SJCRH30 (cell line): ENCODE data around the gene PDZD7. TPM values are rescaled to one million over a fixed set of nuclear protein-coding genes. Genes with fewer than 3 reads are reported as not detected.

Experiments used
- DNase-seq, 2 experiments: peaks; one replicate each; pipeline ENCODE4 v3.0.0-alpha.2; 2015 to 2020
- H3K27ac ChIP-seq: fragments of 250-450 bp; sonication (Bioruptor Pico); 2 replicates; pipeline ENCODE4 v1.5.1; 2020; ENCODE audit warnings: mild to moderate bottlenecking, moderate library complexity
- H3K27me3 ChIP-seq: fragments of 250-450 bp; sonication (Bioruptor Pico); 2 replicates; pipeline ENCODE4 v1.5.1; 2020; ENCODE audit warnings: mild to moderate bottlenecking, moderate library complexity
- H3K36me3 ChIP-seq: fragments of 250-450 bp; sonication (Bioruptor Pico); 2 replicates; pipeline ENCODE4 v1.5.1; 2020; ENCODE audit warnings: mild to moderate bottlenecking, moderate library complexity
- H3K4me1 ChIP-seq: fragments of 250-450 bp; sonication (Bioruptor Pico); 2 replicates; pipeline ENCODE4 v1.5.1; 2020; ENCODE audit warnings: mild to moderate bottlenecking, moderate library complexity
- H3K4me3 ChIP-seq: fragments of 250-450 bp; sonication (Bioruptor Pico); 2 replicates; pipeline ENCODE4 v1.5.1; 2020; ENCODE audit warnings: mild to moderate bottlenecking, moderate library complexity
- H3K9me3 ChIP-seq: fragments of 250-450 bp; sonication (Bioruptor Pico); replicated peaks from 2 replicates; pipeline ENCODE4 v1.5.1; 2020; ENCODE audit warnings: mild to moderate bottlenecking, moderate library complexity
- total RNA-seq: library from RNA; depleted of rRNA; stranded (reverse); fragments of >200 nt; shearing (Covaris generic); gene quantifications from 2 replicates; pipeline ENCODE4 v1.2.3, GENCODE V29; 2014; rRNA removed

The PDZD7 gene
- total RNA-seq, result 0.25 and 0.89 TPM in 2 replicates

DNA sequence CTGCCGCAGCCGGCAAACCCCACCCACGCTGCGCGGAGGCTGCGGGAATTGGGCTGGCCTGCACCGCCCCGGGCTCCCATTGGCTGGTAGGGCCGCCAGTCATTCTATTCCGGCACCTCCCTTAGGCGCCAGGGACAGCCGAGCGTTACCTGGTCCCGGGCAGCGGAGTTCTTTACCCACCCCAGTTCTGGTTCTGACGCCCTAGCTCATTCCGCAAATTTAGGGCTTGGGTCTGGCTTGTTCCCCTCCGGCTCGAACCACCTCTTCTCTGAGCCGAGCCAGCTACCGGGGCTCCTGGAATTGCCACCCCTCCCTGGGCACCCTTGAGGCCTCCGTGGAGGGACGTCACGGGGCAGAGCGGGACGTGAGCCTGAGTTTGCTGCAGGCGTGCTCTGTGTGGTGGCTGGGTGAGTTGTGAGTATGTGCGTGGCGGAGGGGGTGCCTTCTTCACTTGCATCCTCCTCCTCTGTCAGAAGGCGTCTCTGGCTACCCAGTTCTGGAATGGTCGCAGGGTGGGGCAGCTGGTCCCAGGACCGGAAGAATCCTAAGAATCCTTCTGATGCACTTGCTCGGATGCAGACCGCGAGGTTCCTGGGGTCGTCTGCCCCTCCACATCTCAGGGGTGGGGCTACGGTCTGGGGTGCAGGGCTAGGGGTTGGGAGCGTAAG, at the start of gene PDZD7, which contains the start of gene SFXN3:
TSS of gene PDZD7 (minus strand) at position 2 of the 668 bp plus-strand sequence. CDS start 910 bp downstream, outside the sequence.
TSS of gene SFXN3 (plus strand) at position 107 of the 668 bp plus-strand sequence. CDS start 3,461 bp downstream, outside the sequence.
- H3K4me1 ChIP-seq, result peaks cover 50% of the 10 kb centered on the region
- no peaks in the 10 kb centered on the region for H3K36me3 ChIP-seq
- peak within 1 kb of the TSS; percentile 53 for H3K4me3 ChIP-seq
- no peaks in the 10 kb centered on the region for H3K27me3 ChIP-seq
- peak within 1 kb of the TSS; percentile 31 for H3K27ac ChIP-seq
- peak; percentile 77 to 80 for DNase-seq
- no peaks in the 10 kb centered on the region for H3K9me3 ChIP-seq

DNA sequence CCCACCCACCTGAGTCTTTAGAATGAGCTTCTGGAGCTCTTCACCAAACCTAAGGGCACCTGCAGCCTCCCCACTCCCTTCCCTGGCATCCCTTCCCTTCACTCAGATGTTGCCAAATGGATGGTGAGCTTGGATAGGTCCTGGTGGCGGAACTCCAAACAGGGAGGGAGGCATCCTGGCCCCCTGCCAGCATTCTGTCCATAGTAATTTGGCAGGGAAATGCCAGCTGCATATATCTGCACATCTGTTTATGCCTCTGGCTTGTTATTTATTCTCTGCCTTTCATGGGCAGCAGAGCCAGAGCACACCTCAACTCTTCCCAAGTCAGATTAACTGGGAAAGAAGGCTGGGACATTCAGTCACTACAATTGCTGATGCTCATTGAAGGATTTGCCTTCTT, 48.9 kb upstream of the PDZD7 start:
- Histone ChIP-seq H3K27me3 (peaks cover 19% of the 10 kb centered on the region), H3K36me3 (no peaks in the 10 kb centered on the region), H3K4me1 (peaks cover 4% of the 10 kb centered on the region; the same call in 1 of the 2 replicates), H3K9me3 (no peaks in the 10 kb centered on the region), H3K27ac (no peak overlapping the region), H3K4me3 (no peak overlapping the region)
- peak in 1 of 2 experiments; percentile 38 for DNase-seq

DNA sequence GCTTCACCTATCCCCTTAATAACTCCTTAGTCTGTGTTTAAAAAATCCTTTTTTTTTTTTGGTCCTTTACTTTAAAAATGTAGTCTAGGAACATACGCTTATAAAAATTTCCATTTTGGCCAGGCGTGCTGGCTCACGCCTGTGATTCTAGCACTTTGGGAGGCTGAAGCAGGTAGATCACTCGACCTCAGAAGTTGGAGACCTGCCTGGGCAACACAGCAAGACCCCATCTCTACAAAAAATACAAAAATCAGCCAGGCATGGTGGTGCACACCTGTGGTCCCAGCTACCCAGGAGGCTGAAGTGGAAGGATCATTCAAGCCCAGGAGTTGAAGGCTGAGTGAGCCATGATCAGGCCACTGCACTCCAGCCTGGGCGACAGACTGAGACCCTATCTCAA, 45.7 kb upstream of the PDZD7 start:
- Histone ChIP-seq H3K27ac (no peak overlapping the region), H3K4me1 (peaks cover 4% of the 10 kb centered on the region; the same call in 1 of the 2 replicates), H3K27me3 (peaks cover 31% of the 10 kb centered on the region), H3K9me3 (no peaks in the 10 kb centered on the region), H3K4me3 (no peak overlapping the region), H3K36me3 (no peaks in the 10 kb centered on the region)
- DNase-seq, result no peak

DNA sequence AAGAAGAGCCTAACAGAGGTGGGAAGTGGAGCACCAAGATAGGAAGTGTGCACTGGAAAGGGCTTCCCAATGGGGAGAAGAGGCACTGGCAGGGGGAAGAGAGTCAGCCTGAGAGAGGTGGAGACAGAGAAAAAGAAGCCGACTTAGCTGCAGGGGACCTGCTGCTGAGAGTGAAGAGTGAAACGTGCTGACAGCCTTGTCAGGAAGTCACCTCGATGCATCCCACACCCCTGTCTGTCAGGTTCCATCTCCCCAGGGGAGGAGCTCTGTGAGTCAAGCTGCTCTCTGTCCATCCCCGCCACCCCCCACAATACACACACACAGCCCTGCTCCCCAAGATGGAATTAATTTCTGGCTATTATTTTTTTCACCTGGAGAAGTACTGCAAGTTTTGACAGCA, 44.8 kb upstream of the PDZD7 start:
- H3K4me1 ChIP-seq, result peaks cover 4% of the 10 kb centered on the region; the same call in 1 of the 2 replicates
- peaks cover 33% of the 10 kb centered on the region for H3K27me3 ChIP-seq
- H3K9me3 ChIP-seq, result no peaks in the 10 kb centered on the region
- H3K36me3 ChIP-seq, result no peaks in the 10 kb centered on the region
- no peak for DNase-seq
- H3K4me3 ChIP-seq, result no peak overlapping the region
- no peak overlapping the region for H3K27ac ChIP-seq

DNA sequence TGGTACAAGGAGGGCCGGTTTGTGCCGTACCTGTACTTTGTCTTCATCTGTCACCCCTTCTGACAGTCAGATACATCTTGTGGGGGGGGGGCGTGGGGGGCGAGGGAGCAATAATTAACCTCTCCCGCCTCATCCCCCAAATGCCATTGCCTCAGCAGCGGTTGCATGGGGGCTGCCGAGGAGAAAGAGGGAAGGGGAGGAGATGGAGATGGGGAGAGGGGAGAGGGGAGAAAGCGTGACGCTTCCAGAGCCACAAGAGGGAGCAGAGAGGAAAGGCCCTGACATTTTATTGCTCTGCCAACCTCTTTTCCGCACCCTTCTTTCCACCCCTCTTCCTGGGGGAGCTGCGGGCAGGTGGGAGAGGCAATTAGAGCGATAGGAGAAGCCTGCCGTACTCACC, 42.7 kb upstream of the PDZD7 start:
- H3K27me3 ChIP-seq, result peaks cover 33% of the 10 kb centered on the region

DNA sequence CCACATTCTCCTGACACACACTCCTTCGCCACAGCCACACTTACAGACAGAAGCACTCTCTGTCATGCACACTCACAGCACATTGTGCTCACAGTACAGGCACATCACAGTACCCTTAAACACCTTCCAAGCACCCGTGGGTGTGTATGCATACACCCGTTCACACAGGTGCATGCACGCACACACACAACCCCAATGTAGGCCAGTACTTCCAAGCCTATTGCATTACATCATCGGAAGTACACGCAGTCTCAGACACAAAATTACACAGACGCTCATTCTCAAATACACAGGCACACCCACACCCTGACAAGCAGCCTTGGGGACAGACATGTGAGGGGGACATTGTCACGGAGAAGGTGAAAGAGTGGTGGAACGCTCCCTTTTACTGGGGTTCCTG, 42.0 kb upstream of the PDZD7 start:
- Histone ChIP-seq H3K9me3 (no peaks in the 10 kb centered on the region), H3K36me3 (no peaks in the 10 kb centered on the region), H3K27ac (no peak overlapping the region), H3K27me3 (peaks cover 33% of the 10 kb centered on the region), H3K4me3 (no peak overlapping the region), H3K4me1 (no peaks in the 10 kb centered on the region)
- DNase-seq, result no peak

More for the DNA sequence above, 42.7 kb upstream of the PDZD7 start:
- no peaks in the 10 kb centered on the region for H3K9me3 ChIP-seq
- H3K36me3 ChIP-seq, result no peaks in the 10 kb centered on the region
- no peak overlapping the region for H3K27ac ChIP-seq
- no peak overlapping the region for H3K4me3 ChIP-seq
- H3K4me1 ChIP-seq, result no peaks in the 10 kb centered on the region
- DNase-seq, result no peak

DNA sequence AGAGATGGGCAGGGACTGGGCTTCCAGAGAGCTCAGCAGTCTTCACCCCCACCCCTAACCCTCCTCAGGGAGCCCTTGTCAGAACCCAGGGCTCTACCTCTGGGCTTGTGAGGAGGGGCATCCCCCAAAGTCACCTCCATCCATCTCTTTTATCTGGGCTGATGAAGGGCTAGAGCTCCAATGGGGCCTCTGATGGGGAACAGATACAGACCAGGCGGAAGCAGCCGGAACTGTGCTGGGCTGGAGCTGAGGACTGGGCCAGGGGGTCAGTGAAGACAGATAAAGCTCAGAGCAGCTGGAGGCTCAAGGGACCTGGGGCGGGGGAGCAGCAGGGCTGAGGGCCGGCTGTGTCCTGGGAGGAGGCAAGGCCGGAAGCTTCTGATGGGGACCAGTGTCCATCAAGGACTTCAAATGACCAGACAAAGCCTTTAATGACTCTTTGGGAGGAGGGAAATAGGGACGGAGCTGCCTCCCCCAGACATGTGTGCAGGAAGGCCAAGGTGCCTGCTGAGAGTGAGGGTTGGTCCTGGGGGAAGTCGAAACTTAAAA, 41.0 kb upstream of the PDZD7 start:
- H3K36me3 ChIP-seq, result no peaks in the 10 kb centered on the region
- no peak overlapping the region for H3K27ac ChIP-seq
- DNase-seq, result no peak
- H3K4me1 ChIP-seq, result no peaks in the 10 kb centered on the region
- H3K27me3 ChIP-seq, result peaks cover 33% of the 10 kb centered on the region
- no peaks in the 10 kb centered on the region for H3K9me3 ChIP-seq
- H3K4me3 ChIP-seq, result no peak overlapping the region

DNA sequence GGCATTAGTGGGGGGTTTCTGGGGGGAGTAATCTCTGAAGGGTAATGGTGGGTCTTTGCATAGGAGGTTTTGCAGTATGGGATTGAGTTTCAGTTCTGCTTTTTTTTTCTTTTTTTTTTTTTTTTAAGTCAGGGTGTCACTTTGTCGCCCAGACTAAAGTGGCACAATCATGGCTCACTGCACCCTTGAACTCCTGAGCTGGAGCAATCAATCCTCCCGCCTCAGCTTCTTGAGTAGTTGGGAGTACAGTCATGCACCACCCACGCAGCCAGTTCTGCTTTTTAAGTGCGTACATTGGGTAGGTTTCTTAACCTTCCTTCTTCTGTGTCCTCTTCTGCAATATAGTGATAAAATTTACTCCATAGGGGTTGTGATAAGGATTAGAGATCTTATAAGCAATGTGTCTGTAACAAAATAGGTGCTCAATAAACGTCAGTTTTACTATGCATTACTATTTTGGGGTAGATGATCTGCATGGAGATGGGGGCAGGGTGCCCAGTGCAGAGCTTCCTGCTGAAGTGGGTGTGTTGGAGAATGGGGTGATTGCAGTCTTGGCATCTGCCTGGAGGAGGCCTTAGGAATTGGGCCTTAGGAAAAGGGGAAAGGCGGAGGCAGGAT, 40.4 kb upstream of the PDZD7 start:
- Histone ChIP-seq H3K27me3 (peaks cover 33% of the 10 kb centered on the region), H3K9me3 (no peaks in the 10 kb centered on the region), H3K27ac (no peak overlapping the region), H3K36me3 (no peaks in the 10 kb centered on the region), H3K4me1 (no peaks in the 10 kb centered on the region), H3K4me3 (no peak overlapping the region)
- DNase-seq, result no peak

DNA sequence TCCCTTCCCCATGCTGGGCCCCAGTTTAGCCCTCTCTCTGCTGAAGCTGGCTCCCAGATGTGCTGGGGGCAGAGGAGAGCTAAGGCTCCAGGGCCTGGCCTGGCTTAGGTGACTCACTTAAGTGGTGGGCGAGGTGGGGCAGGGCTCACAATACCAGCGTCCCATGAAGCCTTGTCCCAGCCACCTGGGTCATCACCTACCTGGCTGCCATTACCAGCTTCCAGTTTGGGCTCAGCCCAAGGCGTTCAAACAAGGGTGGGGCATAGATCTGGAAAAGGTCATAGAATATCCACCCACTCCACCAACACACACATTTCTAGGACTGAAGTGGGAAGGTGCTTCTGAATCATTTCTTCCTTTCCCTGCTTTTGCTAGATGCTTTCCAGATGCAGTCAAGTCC, 39.2 kb upstream of the PDZD7 start:
- Histone ChIP-seq H3K27me3 (peaks cover 21% of the 10 kb centered on the region), H3K36me3 (no peaks in the 10 kb centered on the region), H3K9me3 (no peaks in the 10 kb centered on the region), H3K4me3 (no peak overlapping the region), H3K4me1 (peaks cover 6% of the 10 kb centered on the region; the same call in 1 of the 2 replicates), H3K27ac (no peak overlapping the region)
- DNase-seq, result no peak

DNA sequence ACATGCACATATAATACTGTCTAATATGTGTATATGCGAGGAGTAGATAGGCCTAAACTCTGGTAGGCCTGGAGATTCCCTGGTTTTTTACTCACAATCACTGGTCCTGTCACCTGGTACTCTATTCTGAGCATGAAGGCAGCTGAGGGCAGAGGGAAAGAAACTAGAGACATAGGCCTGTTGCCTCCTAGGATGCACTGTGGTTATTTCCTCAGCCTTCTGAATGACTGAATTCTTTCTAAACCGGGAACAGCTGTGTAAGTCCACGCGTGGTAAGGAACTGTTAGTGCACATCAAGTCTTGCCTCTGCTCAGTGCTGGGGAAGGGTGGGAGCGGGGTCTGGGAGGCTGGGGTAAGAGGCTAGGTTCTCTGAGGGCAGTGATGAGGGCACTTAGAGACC, 38.5 kb upstream of the PDZD7 start:
- no peaks in the 10 kb centered on the region for H3K9me3 ChIP-seq
- no peak overlapping the region for H3K27ac ChIP-seq
- H3K4me3 ChIP-seq, result no peak overlapping the region
- H3K4me1 ChIP-seq, result peaks cover 6% of the 10 kb centered on the region; the same call in 1 of the 2 replicates
- H3K36me3 ChIP-seq, result no peaks in the 10 kb centered on the region
- DNase-seq, result no peak
- H3K27me3 ChIP-seq, result peaks cover 14% of the 10 kb centered on the region

DNA sequence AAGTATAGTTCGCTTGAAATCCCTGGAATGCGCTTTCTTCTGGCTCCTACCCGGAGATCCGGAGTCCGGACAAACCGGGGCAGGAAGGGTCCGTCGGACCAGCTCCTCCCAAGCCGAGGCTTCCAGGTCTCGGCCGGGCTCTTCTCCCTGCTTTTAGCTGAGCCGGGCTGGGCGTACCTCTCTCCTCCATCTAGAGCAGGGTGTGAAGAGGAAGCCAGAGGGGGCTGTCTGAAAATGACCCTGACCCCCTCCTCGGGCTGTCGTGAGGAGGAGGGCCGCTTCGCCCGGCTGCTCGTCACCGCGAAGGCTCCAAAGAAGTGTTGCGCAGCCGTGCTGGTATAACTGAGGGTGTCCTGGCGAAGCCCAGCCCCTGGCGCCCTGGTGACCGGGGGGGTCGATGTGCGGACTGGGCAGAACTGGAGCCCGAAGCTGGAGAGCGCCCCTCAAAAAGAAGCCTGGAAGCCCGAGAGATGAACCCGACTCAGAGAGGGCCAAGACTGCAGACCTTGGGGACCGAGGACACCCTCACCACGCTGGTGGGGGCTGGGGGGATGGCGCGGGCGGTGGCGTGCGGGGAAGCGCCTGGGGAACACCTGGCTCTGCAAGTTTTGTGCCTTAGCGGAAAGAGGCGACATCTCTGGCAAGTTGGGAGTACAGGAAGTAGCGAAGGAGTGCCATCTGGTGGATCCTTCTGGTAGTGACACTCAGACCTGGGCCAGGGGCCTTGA, 36.6 kb upstream of the PDZD7 start:
- Histone ChIP-seq H3K27me3 (peaks cover 7% of the 10 kb centered on the region; the same call in 1 of the 2 replicates), H3K4me1 (peaks cover 12% of the 10 kb centered on the region; the same call in 1 of the 2 replicates), H3K36me3 (no peaks in the 10 kb centered on the region), H3K9me3 (no peaks in the 10 kb centered on the region), H3K27ac (peak overlapping the region; percentile 13; the same call in 1 of the 2 replicates), H3K4me3 (peak overlapping the region; percentile 60)
- DNase-seq, result peak; percentile 91 to 97

DNA sequence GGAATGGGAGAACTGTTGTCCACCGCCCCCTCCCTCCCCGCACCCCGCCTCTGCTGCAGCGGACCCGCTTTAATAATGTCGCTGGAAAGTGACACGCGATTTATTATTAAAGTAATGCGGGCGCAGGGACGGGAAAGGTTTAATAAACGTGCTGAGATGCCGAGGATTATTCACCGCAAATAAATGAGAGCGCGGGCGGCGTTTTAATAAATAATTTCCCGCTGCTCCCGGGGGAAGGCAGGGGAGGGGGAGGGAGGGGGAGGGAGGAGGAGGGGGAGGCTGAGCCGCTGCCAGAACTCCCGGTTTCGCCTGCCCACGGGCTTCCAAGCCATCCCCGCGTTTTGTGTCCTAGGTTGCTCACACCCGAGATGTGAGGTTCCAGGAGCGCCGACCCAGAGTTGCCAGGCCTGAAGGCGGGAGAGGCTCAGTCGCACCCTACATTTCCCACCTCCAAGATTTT, 36.0 kb upstream of the PDZD7 start:
- H3K4me1 ChIP-seq, result peaks cover 12% of the 10 kb centered on the region; the same call in 1 of the 2 replicates

DNA sequence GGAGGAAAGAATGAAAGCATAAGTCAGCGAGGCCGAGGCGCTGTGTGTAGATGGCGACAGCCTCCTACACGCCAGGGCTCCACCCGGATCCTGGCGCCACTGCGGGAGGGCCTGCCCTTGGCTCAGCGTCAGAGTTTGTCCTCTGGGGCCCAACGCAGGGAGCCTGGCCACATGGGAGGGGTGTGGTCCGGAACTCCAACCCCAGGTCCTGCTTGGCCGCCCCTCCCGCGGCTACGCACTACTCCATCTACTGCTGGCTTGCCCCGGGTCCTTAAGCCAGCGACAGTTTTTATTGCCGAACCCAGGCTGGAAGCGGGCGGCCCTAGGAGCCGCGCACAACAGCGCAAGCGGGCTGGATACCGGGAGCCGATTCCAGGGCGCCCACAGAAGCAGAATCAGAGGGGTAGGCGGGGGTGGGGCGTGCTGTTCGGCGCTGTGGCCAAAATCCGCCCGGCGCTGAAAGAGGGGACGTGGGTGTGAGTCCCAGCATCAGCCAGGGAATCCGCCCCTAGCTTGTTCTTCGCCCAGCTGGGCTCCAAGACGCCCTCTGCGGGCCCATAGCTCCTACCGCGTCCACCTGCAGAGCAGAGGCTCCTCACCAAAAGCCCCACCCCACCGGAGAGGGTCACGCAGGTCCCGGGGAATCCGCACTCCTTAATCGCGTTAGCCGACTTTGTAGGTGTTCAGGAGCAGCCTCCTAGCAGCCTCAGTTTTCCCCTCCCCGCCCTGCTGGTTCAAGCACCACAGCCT, 35.4 kb upstream of the PDZD7 start:
- peak overlapping the region; percentile 60 for H3K4me3 ChIP-seq
- H3K4me1 ChIP-seq, result peaks cover 12% of the 10 kb centered on the region; the same call in 1 of the 2 replicates
- H3K36me3 ChIP-seq, result no peaks in the 10 kb centered on the region
- peak; percentile 79 to 81 for DNase-seq
- no peaks in the 10 kb centered on the region for H3K27me3 ChIP-seq
- peak overlapping the region; percentile 7; the same call in 1 of the 2 replicates for H3K27ac ChIP-seq
- no peaks in the 10 kb centered on the region for H3K9me3 ChIP-seq

More for the DNA sequence above, 36.0 kb upstream of the PDZD7 start:
- Histone ChIP-seq H3K9me3 (no peaks in the 10 kb centered on the region), H3K27ac (peak overlapping the region; percentile 13; the same call in 1 of the 2 replicates), H3K36me3 (no peaks in the 10 kb centered on the region), H3K27me3 (peaks cover 5% of the 10 kb centered on the region; the same call in 1 of the 2 replicates), H3K4me3 (peak overlapping the region; percentile 60)
- peak in 1 of 2 experiments; percentile 57 for DNase-seq
